Activated CD8-positive, alpha-beta memory T cell treated with anti-CD3 and anti-CD28 coated beads, Interleukin-2, amount 50 U/mL, for 4 hours (primary cell): ENCODE measurements around the gene AP4S1.
A peak's percentile ranks its signal among the peaks of the same experiment; 100 is the strongest.
"Not testable (repeated sequence)": the region's sequence is repeated elsewhere in the genome, so short reads cannot be mapped to it uniquely, and the experiment has no call there.

Source experiments
- DNase-seq: peaks from one replicate; pipeline ENCODE4 v3.0.0-alpha.2; 2020

AP4S1 gene

DNA sequence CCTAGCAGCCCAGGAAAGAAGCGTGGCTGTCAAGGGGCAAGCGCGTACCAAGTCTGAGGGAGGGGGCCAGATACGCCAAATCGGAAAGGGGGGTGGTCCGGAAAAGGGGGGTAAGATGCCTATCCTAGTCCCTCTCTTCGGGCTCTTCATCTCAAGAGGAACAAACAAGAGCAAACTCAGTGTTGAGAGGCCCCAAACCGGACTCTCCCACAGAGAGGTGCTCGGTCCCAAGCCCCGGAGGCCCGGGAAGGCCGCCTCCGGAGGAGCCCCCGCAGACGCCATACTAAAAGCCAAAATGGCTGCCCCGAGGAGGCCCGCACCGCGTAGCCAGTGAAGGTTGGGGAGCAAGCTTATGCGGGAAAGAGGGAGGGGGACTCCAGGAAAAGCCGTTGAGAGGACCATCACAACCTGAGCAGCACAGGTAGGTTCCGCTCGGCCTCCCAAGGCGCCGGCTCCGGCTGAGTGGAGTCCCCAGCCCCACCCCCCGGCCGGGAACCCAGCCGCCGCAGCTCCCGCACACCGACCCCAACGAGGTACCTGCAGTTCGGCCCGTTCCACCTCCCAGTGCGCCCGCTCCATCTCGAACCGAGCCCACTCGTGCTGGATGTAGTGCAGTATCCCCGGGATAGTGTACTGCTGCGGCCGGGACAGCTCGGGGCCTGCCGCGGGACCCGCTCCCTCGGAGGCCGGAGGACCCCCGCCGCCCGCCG, at the start of gene AP4S1:
Gene AP4S1 (plus strand): TSS at position 283 of the 710 bp plus-strand sequence. CDS start 40,548 bp downstream, outside the sequence.
- DNase-seq: peak; percentile 41

- no peak for DNase-seq
These were observed 47.7 kb upstream of the AP4S1 start for GRCh38 chr14:30977752-30978151.

DNA sequence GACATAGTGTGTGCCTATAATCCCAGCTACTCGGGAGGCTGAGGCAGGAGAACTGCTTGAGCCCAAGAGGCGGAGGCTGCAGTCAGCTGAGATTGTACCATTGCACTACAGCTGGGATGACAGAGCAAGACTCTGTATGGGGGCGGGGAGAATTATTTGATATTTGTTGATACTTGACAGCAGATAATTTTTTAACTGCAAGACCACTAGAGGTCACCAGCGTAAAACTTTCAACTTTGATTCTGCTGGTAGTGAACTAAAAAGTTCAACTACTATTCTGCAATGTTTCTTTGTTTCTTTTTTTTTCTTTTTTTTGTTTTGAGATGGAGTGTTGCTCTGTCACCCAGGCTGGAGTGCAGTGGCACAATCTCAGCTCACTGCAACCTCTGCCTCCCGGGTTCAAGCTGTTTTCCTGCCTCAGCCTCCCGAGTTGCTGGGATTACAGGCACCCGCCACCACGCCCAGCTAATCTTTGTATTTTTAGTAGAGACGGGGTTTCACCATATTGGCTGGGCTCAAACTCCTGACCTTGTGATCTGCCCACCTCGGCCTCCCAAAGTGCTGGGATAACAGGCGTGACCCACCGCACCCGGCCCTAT, 45.2 kb upstream of the AP4S1 start:
- DNase-seq: not testable (repeated sequence)

DNA sequence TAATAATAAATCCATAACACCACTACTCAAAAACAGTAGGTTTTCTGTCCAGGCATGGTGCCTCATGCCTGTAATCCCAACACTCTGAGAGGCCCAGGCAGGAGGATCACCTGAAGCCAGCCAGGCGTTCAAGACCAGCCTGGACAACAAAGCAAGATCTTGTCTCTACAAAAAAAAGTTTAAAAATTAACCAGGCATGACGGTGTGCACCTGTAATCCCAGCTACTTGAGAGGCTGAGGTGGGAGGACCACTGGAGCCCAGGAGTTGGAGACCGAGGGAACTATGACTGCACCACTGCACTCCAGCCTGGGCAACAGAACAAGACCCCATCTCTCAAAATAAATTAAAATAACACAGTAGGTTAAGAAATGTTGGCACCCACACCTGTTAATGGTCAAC, 44.5 kb upstream of the AP4S1 start:
- no peak for DNase-seq

- no peak for DNase-seq
These were observed 42.9 kb upstream of the AP4S1 start for GRCh38 chr14:30982533-30982932.

DNA sequence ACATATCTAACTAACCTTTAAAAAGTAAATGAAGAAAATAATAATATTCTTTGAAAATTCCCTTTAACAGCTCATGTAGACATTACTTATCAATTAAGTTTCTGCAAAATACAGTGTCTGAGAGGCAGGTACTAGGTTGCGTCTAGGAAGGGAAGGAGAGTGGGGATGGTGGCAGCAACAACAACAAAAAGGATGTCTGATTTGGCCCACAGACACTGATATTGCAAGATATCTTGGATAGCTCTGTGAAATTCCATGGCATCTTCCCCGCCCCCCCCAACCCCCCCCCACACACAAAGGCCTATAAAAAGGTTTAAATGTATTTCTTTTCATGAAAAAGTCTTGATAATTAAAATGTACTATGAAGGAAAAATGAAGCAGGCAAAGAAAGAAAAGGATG, 41.6 kb upstream of the AP4S1 start:
- DNase-seq: no peak

DNA sequence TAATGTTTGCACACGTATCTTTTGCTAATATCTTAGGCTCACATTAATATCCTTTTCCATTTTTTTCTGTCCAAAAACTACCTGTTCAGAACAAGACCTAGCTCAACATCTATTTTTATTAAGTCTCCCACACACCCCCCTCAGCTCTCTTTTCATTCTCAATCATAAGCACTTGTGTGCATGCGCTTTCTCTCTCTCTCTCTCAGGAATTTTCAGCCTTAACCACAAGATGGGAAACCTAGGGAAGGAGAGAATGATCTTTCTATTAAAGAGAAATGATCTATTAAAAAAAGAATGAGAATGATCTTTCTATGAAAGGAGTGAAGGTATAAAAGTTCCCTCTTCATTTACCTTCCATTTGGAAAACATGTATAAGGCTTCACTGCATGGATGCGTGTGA, 39.7 kb upstream of the AP4S1 start:
- DNase-seq: no peak

DNA sequence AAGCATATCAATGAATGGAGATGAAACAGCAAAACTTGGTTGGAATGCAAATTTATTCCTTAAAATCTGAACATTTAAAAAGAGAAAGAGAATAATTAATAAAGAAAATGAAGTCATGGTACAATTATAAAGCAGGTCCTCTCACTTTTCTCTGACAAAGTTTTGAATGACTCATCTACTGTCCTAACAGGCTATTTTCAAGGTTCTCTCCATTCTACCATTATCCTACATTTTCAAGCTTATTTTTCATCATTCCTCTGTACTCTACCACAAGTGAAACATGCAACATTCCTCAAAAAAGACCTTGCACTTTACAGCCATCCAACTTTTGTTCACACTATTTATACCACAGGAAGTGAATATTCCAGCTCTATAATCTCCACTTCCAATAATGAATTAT, 36.9 kb upstream of the AP4S1 start:
- no peak for DNase-seq

GRCh38 chr14:30990770-30991169, 34.7 kb upstream of the AP4S1 start:
- no peak for DNase-seq

- DNase-seq: no peak
These were observed 34.0 kb upstream of the AP4S1 start for GRCh38 chr14:30991408-30991807.

DNA sequence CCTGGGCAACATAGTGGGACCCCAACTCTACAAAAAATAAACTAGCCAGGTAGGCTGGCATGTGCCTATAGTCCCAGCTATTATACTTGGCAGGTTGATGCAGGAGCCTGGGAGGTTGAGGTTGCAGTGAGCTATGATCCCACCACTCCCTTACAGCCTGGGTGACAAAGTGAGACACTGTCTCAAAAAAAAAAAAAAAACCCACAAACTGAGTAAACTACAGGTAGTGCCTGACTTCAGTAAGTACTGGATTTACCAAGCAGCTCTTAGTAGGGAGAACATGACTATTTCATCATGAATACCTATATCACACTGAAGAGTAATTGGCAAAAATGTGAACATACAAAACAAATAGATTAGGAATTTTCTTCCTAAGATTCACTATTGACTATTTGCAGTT, 32.4 kb upstream of the AP4S1 start:
- no peak for DNase-seq

DNA sequence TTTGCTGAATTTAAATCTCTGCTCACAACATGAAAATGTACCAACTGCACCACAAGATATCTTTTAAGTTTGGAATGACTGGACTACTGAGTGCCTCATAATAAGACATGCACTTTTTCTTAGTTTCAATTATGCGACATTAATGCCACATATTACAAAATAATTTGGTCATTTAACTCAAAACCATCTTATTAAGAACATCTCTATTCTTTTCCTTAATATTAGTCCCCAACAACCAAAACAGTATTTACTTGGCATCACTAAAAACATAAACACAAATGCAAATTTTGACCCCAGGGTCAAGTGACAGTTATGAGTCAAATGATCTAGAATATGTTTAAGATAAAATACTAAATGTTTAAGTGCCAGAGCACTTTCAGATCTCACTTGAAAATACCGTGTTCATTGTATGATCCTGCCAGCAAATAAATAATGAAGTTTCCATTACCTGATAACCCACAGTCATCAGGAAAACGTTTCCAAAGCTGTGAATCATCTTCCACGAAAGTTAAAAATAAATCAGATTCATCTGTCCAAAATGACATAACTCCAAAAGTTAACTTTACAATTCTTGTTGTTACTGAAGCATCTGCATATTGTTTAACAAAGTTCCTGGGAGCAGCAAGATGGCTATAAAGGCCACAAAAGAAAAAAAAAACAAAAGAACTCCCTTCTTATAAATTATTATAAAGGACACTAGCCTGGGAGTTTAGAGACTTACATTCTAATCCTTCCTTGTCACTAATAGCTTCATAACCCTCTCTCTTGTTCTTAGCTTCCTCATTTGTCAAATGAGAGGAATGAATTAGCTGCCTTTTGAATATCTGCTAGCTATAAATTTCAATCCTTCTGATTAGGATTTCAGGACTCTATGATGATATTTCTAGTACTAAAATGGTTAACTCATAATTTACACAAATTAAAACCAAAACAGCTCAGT, 30.5 kb upstream of the AP4S1 start:
- no peak for DNase-seq

GRCh38 chr14:30995689-30996088, 29.8 kb upstream of the AP4S1 start:
- no peak for DNase-seq

- DNase-seq: no peak
These were observed 28.4 kb upstream of the AP4S1 start for GRCh38 chr14:30996892-30997659.

GRCh38 chr14:30998100-30998706, 27.2 kb upstream of the AP4S1 start:
- DNase-seq: no peak

GRCh38 chr14:30999038-30999773, 26.2 kb upstream of the AP4S1 start:
- DNase-seq: no peak

- DNase-seq: no peak
These were observed 24.7 kb upstream of the AP4S1 start for GRCh38 chr14:31000629-31001338.

DNA sequence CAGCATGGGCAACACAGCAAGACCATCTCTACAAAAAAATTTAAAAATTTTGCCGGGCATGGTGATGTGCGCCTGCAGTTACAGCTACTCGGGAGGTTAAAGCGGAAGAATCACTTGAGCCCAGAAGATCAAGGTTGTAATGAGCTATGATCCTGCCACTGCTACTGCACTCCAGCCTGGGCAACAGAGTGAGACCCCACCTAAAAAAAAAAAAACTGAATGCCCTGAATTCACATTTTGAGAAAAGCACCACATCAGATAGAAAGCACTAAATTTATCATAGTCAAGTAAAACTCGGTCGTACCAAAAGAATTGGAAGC, 24.1 kb upstream of the AP4S1 start:
- no peak for DNase-seq

- DNase-seq: no peak
These were observed 22.2 kb upstream of the AP4S1 start for GRCh38 chr14:31003284-31003683.

- DNase-seq: not testable (repeated sequence)
These were observed 21.4 kb upstream of the AP4S1 start for GRCh38 chr14:31004007-31004406.

DNA sequence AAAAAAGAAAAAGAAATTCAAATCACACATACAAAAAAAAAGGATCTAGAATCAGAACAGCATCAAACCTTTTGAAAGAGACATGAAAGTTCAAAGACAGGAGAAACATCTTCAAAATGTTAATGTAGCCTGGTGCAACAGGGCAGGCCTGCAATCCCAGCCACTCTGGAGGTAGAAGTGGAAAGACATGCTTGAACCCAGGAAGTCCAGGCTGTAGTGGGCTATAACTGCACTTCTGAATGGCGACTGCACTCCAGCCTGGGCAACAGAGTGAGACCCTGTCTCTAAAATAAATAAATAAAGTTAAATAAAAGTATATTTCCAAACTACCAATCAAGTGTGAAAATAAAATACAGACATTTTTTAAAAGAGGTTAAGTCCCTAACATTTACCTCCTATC, 18.7 kb upstream of the AP4S1 start:
- DNase-seq: no peak
